Stimulated activated CD8-positive, alpha-beta memory T cell treated with anti-CD3 and anti-CD28 coated beads, Interleukin-15, amount 100 ng/mL, for 4 hours (primary cell): ENCODE results near the gene ADCY5.

Experiments used
- DNase-seq, 2 donors: peaks; one replicate each; pipeline ENCODE4 v3.0.0-alpha.2; 2020; ENCODE audit warnings: low read depth in 2 of 2

ADCY5 gene

GRCh38 chr3:123301331-123302184, 147.3 kb downstream of the ADCY5 start:
- no peak for DNase-seq

GRCh38 chr3:123300583-123300982, 148.3 kb downstream of the ADCY5 start:
- DNase-seq, result no peak

- DNase-seq, result no peak
Observed at GRCh38 chr3:123300056-123300455, 148.8 kb downstream of the ADCY5 start.

- no peak for DNase-seq
Observed at GRCh38 chr3:123299581-123299980, 149.3 kb downstream of the ADCY5 start.

GRCh38 chr3:123298903-123299302, 150.0 kb downstream of the ADCY5 start:
- DNase-seq, result no peak

- DNase-seq, result no peak
Observed at GRCh38 chr3:123297627-123297899, 151.3 kb downstream of the ADCY5 start.

- no peak for DNase-seq
Observed at GRCh38 chr3:123296836-123297626, 151.9 kb downstream of the ADCY5 start.

GRCh38 chr3:123296261-123296660, 152.6 kb downstream of the ADCY5 start:
- DNase-seq, result no peak

GRCh38 chr3:123295901-123296250, 153.0 kb downstream of the ADCY5 start:
- no peak for DNase-seq

- no peak for DNase-seq
Observed at GRCh38 chr3:123295171-123295900, 153.6 kb downstream of the ADCY5 start.

- DNase-seq, result no peak
Observed at GRCh38 chr3:123294296-123294938, 154.5 kb downstream of the ADCY5 start.

GRCh38 chr3:123292321-123293310, 156.3 kb downstream of the ADCY5 start:
- DNase-seq, result no peak

- no peak for DNase-seq
Observed at GRCh38 chr3:123291404-123291803, 157.5 kb downstream of the ADCY5 start.

- DNase-seq, result no peak
Observed at GRCh38 chr3:123290962-123291361, 157.9 kb downstream of the ADCY5 start.

- no peak for DNase-seq
Observed at GRCh38 chr3:123290107-123290930, 158.6 kb downstream of the ADCY5 start.

- no peak for DNase-seq
Observed at GRCh38 chr3:123289391-123290106, 159.3 kb downstream of the ADCY5 start.

GRCh38 chr3:123287962-123288302, 161.0 kb downstream of the ADCY5 start:
- DNase-seq, result no peak

GRCh38 chr3:123287051-123287961, 161.6 kb downstream of the ADCY5 start:
- DNase-seq, result no peak
